Measurements from ENCODE around the gene LAMC2. TPM values are rescaled to one million over a fixed set of nuclear protein-coding genes. Genes with fewer than 3 reads are reported as not detected.

Gene LAMC2
- total and polyA plus RNA-seq, 3 donors from 2014 or later: 1.9 to 8.5 (median 3.4) TPM

GRCh38 chr1:183236158-183236725 lies 50.2 kb downstream of the LAMC2 start:
- intact Hi-C loops (cut with DNase I; ENCODE audit: low total_unique reads): no loop called here

GRCh38 chr1:183237046-183237445 lies 51.0 kb downstream of the LAMC2 start:
- Histone ChIP-seq H3K27me3 (no peaks in the 10 kb centered on the region), H3K27ac (no peak overlapping the region), H3K9me3 (no peaks in the 10 kb centered on the region), H3K4me1 (peaks cover 4% of the 10 kb centered on the region), H3K4me3 (no peak overlapping the region), H3K36me3 (ENCODE audit: low read depth, missing control alignments) (no peaks in the 10 kb centered on the region)
- intact Hi-C loops (cut with DNase I; ENCODE audit: low total_unique reads): no loop called here
- WGBS, 2 donors: 95 to 96% methylated on average over 2 of the region's 2 CpGs
- no peak for DNase-seq
- TF ChIP-seq CTCF (IDR thresholded peaks at IDR 0.05) (no peak), POLR2A (IDR thresholded peaks at IDR 0.05) (no peak)

More at GRCh38 chr1:183236158-183236725, 50.2 kb downstream of the LAMC2 start:
- Histone ChIP-seq H3K9me3 (no peaks in the 10 kb centered on the region), H3K27me3 (no peaks in the 10 kb centered on the region), H3K36me3 (ENCODE audit: low read depth, missing control alignments) (no peaks in the 10 kb centered on the region), H3K4me3 (no peak overlapping the region), H3K4me1 (peaks cover 4% of the 10 kb centered on the region), H3K27ac (no peak overlapping the region)
- 79 to 82% methylated on average over 6 of the region's 6 CpGs for WGBS, 2 donors
- TF ChIP-seq CTCF (IDR thresholded peaks at IDR 0.05): no peak
- TF ChIP-seq POLR2A (IDR thresholded peaks at IDR 0.05): no peak
- no peak for DNase-seq

GRCh38 chr1:183238071-183238470 lies 52.0 kb downstream of the LAMC2 start:
- 87 to 90% methylated on average over 2 of the region's 2 CpGs for WGBS, 2 donors
- no peaks in the 10 kb centered on the region for H3K36me3 ChIP-seq (ENCODE audit: low read depth, missing control alignments)
- H3K9me3 ChIP-seq: no peaks in the 10 kb centered on the region
- intact Hi-C loops (cut with DNase I; ENCODE audit: low total_unique reads): no loop called here
- H3K27me3 ChIP-seq: no peaks in the 10 kb centered on the region
- no peak overlapping the region for H3K27ac ChIP-seq
- DNase-seq: no peak
- H3K4me1 ChIP-seq: peaks cover 4% of the 10 kb centered on the region
- H3K4me3 ChIP-seq: no peak overlapping the region
- TF ChIP-seq POLR2A (IDR thresholded peaks at IDR 0.05): no peak
- TF ChIP-seq CTCF (IDR thresholded peaks at IDR 0.05): no peak

GRCh38 chr1:183239220-183239742 lies 53.2 kb downstream of the LAMC2 start:
- DNase-seq: no peak
- intact Hi-C loops (cut with DNase I; ENCODE audit: low total_unique reads): no loop called here
- Histone ChIP-seq H3K4me1 (peaks cover 2% of the 10 kb centered on the region), H3K4me3 (no peak overlapping the region), H3K9me3 (no peaks in the 10 kb centered on the region), H3K27ac (no peak overlapping the region), H3K36me3 (ENCODE audit: low read depth, missing control alignments) (no peaks in the 10 kb centered on the region), H3K27me3 (no peaks in the 10 kb centered on the region)
- TF ChIP-seq POLR2A (IDR thresholded peaks at IDR 0.05): no peak
- no peak for TF ChIP-seq CTCF (IDR thresholded peaks at IDR 0.05)
- WGBS, 2 donors: 85 to 86% methylated on average over 7 of the region's 7 CpGs

Measured in testis (tissue), 3 donors.